ENCODE measurements around the gene SPR.

- no peak for TF ChIP-seq MXI1 (IDR thresholded peaks at IDR 0.05; ENCODE audit: borderline replicate concordance, low read depth, low read length)
- TF ChIP-seq, protein P1, sequence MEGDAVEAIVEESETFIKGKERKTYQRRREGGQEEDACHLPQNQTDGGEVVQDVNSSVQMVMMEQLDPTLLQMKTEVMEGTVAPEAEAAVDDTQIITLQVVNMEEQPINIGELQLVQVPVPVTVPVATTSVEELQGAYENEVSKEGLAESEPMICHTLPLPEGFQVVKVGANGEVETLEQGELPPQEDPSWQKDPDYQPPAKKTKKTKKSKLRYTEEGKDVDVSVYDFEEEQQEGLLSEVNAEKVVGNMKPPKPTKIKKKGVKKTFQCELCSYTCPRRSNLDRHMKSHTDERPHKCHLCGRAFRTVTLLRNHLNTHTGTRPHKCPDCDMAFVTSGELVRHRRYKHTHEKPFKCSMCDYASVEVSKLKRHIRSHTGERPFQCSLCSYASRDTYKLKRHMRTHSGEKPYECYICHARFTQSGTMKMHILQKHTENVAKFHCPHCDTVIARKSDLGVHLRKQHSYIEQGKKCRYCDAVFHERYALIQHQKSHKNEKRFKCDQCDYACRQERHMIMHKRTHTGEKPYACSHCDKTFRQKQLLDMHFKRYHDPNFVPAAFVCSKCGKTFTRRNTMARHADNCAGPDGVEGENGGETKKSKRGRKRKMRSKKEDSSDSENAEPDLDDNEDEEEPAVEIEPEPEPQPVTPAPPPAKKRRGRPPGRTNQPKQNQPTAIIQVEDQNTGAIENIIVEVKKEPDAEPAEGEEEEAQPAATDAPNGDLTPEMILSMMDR (conservative IDR thresholded peaks at IDR 0.05; ENCODE audit: low read depth, low read length) = no peak
Observed at GRCh38 chr2:72895154-72895553, 7.9 kb downstream of the SPR start.
